Osteocyte (in vitro differentiated cells): ENCODE data around the gene PTPRK. TPM values are rescaled to one million over a fixed set of nuclear protein-coding genes. Genes with fewer than 3 reads are reported as not detected.

ENCODE experiments used
- DNase-seq: peaks from one replicate; pipeline ENCODE4 v3.0.0; 2021; ENCODE audit warnings: mixed read lengths; ENCODE audit not compliant: unreplicated experiment; ENCODE audit errors: extremely low spot score
- H3K27ac Mint-ChIP-seq: one replicate; pipeline ENCODE4 v1.8.0; 2021; ENCODE audit warnings: mild to moderate bottlenecking, mixed read lengths; ENCODE audit not compliant: unreplicated experiment
- H3K27me3 Mint-ChIP-seq: one replicate; pipeline ENCODE4 v1.8.0; 2021; ENCODE audit warnings: mixed read lengths; ENCODE audit not compliant: unreplicated experiment
- H3K36me3 Mint-ChIP-seq: one replicate; pipeline ENCODE4 v1.8.0; 2021; ENCODE audit warnings: mixed read lengths; ENCODE audit not compliant: unreplicated experiment
- H3K4me1 Mint-ChIP-seq: one replicate; pipeline ENCODE4 v1.8.0; 2021; ENCODE audit warnings: mixed read lengths; ENCODE audit not compliant: unreplicated experiment
- H3K4me3 Mint-ChIP-seq: one replicate; pipeline ENCODE4 v1.8.0; 2021; ENCODE audit warnings: mild to moderate bottlenecking, moderate library complexity, mixed read lengths; ENCODE audit not compliant: unreplicated experiment
- H3K9me3 Mint-ChIP-seq: one replicate; pipeline ENCODE4 v1.8.0; 2021; ENCODE audit warnings: mixed read lengths; ENCODE audit not compliant: unreplicated experiment
- CTCF ChIP-seq: fragments of 200-600 bp; sonication (generic); IDR thresholded peaks from 2 replicates; pipeline ENCODE4 v1.5.0; 2021; ENCODE audit warnings: antibody characterized with exemption, mild to moderate bottlenecking, moderate library complexity
- total RNA-seq: library from RNA; stranded (reverse); gene quantifications from 2 replicates; pipeline ENCODE4 v1.2.1, GENCODE V29; 2021

The PTPRK gene
- total RNA-seq, 1 donor from 2014 or later, result 130 TPM

GRCh38 chr6:128525406-128525805 lies 5.0 kb upstream of the PTPRK start:
- TF ChIP-seq CTCF, result no peak
- H3K27ac Mint-ChIP-seq, result no peak overlapping the region

GRCh38 chr6:128521282-128521632 lies 858 bp upstream of the PTPRK start:
- no peaks in the 10 kb centered on the region for H3K9me3 Mint-ChIP-seq
- peaks cover 26% of the 10 kb centered on the region for H3K4me1 Mint-ChIP-seq
- H3K36me3 Mint-ChIP-seq, result no peaks in the 10 kb centered on the region
- H3K4me3 Mint-ChIP-seq, result peak overlapping the region; percentile 99
- DNase-seq, result no peak
- H3K27ac Mint-ChIP-seq, result peak overlapping the region; percentile 96
- TF ChIP-seq CTCF, result no peak
- no peaks in the 10 kb centered on the region for H3K27me3 Mint-ChIP-seq

More at GRCh38 chr6:128525406-128525805, 5.0 kb upstream of the PTPRK start:
- Mint-ChIP-seq H3K9me3 (no peaks in the 10 kb centered on the region), H3K27me3 (no peaks in the 10 kb centered on the region), H3K36me3 (no peaks in the 10 kb centered on the region), H3K4me3 (no peak overlapping the region), H3K4me1 (peaks cover 4% of the 10 kb centered on the region)
- DNase-seq, result no peak

GRCh38 chr6:128519931-128520435 lies 416 bp downstream of the PTPRK start:
- Mint-ChIP-seq H3K27me3 (no peaks in the 10 kb centered on the region), H3K4me3 (peak overlapping the region; percentile 99), H3K9me3 (no peaks in the 10 kb centered on the region), H3K36me3 (no peaks in the 10 kb centered on the region), H3K4me1 (peaks cover 39% of the 10 kb centered on the region), H3K27ac (peak overlapping the region; percentile 98)
- DNase-seq, result peak; percentile 86
- no peak for TF ChIP-seq CTCF

- Mint-ChIP-seq H3K4me1 (peaks cover 45% of the 10 kb centered on the region), H3K27me3 (no peaks in the 10 kb centered on the region)
These were observed 1.1 kb downstream of the PTPRK start for GRCh38 chr6:128519132-128519930.

More at GRCh38 chr6:128519132-128519930, 1.1 kb downstream of the PTPRK start:
- peak; percentile 34 for TF ChIP-seq CTCF
- DNase-seq, result peak; percentile 85
- peak overlapping the region; percentile 98 for H3K27ac Mint-ChIP-seq
- no peaks in the 10 kb centered on the region for H3K9me3 Mint-ChIP-seq
- H3K4me3 Mint-ChIP-seq, result peak overlapping the region; percentile 99
- H3K36me3 Mint-ChIP-seq, result no peaks in the 10 kb centered on the region
